Measurements from ENCODE around the gene SYTL2.

Gene SYTL2

DNA sequence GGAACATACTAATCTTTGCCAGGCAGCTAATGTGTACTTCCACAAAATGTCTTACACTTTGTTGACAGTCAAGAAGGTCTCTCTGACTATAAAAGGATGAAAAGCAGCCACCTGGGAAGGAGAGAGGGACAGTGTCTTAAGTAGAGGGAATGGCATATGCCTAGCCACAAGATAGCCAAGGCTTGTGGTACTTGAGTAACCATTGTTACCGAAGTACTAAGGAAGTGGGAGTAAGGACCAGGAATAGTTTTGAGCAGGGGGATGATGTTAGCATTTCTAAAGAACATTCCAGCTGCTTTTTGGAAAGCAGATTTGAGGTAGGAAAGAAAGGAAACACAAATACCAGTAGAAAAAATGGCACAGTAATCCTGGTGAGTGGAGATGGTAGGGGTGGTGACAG lies 159.8 kb downstream of the SYTL2 start:
- H3K4me1 ChIP-seq (ENCODE audit: insufficient read depth, low read length): peaks cover 8% of the 10 kb centered on the region; the same call in 1 of the 2 replicates

DNA sequence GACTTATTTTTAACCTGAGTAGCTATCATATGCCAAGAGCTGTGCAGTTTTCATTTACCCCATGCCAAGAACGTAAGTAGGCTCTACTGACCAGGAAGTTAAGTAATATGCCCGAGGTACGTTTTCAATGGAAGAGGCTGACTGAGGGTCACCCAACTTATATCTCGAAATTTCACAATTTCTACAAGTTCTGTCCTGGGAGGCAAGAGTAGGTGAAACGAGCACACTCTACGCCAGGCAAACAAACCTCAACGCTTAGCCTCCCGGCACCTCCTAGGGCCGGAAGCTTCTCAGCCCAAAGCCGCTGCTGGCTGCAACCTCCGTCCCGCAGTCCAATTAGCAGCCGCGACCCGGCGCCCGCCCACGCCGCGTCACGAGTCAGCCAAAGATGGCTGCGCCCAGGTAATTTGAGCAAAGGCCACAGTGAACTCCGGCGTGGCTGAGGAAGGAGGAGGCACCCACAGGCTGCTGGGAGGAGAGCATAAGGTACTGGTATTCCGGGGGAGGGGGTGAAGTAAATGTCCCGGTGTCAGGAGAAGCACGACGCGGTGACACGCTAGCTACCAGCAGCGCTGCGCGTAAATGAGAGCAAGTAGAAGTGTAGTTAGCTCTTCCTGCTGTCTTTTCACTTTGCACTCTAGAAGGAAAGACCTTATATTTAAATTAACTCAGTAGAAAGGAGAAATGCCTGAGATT lies 163.2 kb downstream of the SYTL2 start, which contains the start of gene TMEM126A:
TSS of gene TMEM126A (plus strand) at position 364 of the 696 bp plus-strand sequence. CDS start 2,289 bp downstream, outside the sequence.
- H3K9me3 ChIP-seq (ENCODE audit: insufficient read depth, low read depth, low read length): no peaks in the 10 kb centered on the region
- peaks cover 4% of the 10 kb centered on the region; the same call in 1 of the 2 replicates for H3K36me3 ChIP-seq (ENCODE audit: insufficient read depth, low read depth, low read length)
- peak within 1 kb of the TSS; percentile 22 for H3K27ac ChIP-seq (ENCODE audit: low read length)
- peaks cover 8% of the 10 kb centered on the region; the same call in 1 of the 2 replicates for H3K4me1 ChIP-seq (ENCODE audit: insufficient read depth, low read length)
- peak within 1 kb of the TSS; percentile 91 for H3K9ac ChIP-seq (ENCODE audit: low read depth, low read length)
- H3K27me3 ChIP-seq (ENCODE audit: insufficient read depth, low read length): no peaks in the 10 kb centered on the region
- peak within 1 kb of the TSS; percentile 87 for H3K4me3 ChIP-seq (ENCODE audit: low read length)

More for the DNA sequence above, 159.8 kb downstream of the SYTL2 start:
- Histone ChIP-seq H3K36me3 (ENCODE audit: insufficient read depth, low read depth, low read length) (peaks cover 26% of the 10 kb centered on the region), H3K27me3 (ENCODE audit: insufficient read depth, low read length) (no peaks in the 10 kb centered on the region), H3K9me3 (ENCODE audit: insufficient read depth, low read depth, low read length) (no peaks in the 10 kb centered on the region), H3K9ac (ENCODE audit: low read depth, low read length) (no peak overlapping the region), H3K4me3 (ENCODE audit: low read length) (no peak overlapping the region), H3K27ac (ENCODE audit: low read length) (no peak overlapping the region)

DNA sequence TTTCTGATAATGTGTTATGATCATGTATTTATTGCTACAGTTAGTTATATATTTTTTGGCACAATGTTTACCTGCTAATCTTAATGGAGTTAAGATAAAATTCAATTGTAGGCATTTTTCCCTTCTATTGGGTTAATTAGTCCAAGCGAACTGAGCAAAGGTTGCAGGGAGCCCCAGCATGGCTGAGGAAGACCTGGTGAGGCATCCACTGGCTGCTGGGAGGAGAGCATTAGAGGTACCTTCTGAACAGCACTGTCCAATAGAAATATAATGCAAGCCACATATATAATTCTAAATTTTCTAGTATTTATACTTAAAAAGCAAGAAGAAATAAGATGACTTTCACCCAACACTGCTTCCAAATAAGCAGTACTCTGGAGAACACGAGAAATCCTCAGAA lies 163.9 kb downstream of the SYTL2 start:
- peaks cover 4% of the 10 kb centered on the region; the same call in 1 of the 2 replicates for H3K36me3 ChIP-seq (ENCODE audit: insufficient read depth, low read depth, low read length)
- H3K27me3 ChIP-seq (ENCODE audit: insufficient read depth, low read length): no peaks in the 10 kb centered on the region
- H3K4me1 ChIP-seq (ENCODE audit: insufficient read depth, low read length): peaks cover 8% of the 10 kb centered on the region; the same call in 1 of the 2 replicates
- H3K4me3 ChIP-seq (ENCODE audit: low read length): peak overlapping the region; percentile 87
- H3K9me3 ChIP-seq (ENCODE audit: insufficient read depth, low read depth, low read length): no peaks in the 10 kb centered on the region
- peak overlapping the region; percentile 91; the same call in 1 of the 2 replicates for H3K9ac ChIP-seq (ENCODE audit: low read depth, low read length)
- H3K27ac ChIP-seq (ENCODE audit: low read length): peak overlapping the region; percentile 10
